ENCODE data around the gene CLIC5. TPM values are rescaled to one million over a fixed set of nuclear protein-coding genes. Genes with fewer than 3 reads are reported as not detected.

CLIC5 gene
- total and polyA plus RNA-seq, 9 donors: 8.5 to 15.4 (median 14.2) TPM

DNA sequence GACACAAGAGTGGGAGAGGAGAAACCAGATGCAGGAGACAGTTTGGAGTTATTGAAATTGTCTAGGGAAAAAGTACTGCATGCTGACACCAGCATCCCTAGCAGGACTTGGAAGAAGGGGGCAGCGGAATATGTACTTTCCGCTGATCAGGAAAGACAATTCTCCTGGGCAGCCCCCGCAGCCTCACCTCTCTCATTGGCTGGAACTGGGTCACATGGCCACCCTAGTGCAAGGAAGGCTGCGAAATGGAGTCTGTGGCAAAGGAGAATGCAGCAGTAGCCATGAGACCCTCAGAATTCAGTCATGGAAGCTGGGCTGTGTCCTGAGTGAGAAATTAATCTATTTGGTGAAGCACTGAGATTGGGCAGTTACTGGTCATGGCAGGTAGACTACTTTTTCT lies 131.3 kb downstream of the CLIC5 start:
- peaks cover 7% of the 10 kb centered on the region for H3K4me1 ChIP-seq (ENCODE audit: control insufficient read depth, insufficient read depth, low read length)
- H3K27ac ChIP-seq (ENCODE audit: low read length): no peak overlapping the region
- H3K4me3 ChIP-seq (ENCODE audit: low read length): no peak overlapping the region
- 100% methylated on average over 1 of the region's 4 CpGs for WGBS (ENCODE audit: insufficient coverage)
- DNase-seq: no peak
- H3K9me3 ChIP-seq (replicated peaks; ENCODE audit: control insufficient read depth, low read depth, low read length): no peaks in the 10 kb centered on the region
- no peaks in the 10 kb centered on the region for H3K36me3 ChIP-seq (ENCODE audit: control insufficient read depth, insufficient read depth, low read length)
- no peaks in the 10 kb centered on the region for H3K27me3 ChIP-seq (ENCODE audit: control insufficient read depth, insufficient read depth, low read length)

DNA sequence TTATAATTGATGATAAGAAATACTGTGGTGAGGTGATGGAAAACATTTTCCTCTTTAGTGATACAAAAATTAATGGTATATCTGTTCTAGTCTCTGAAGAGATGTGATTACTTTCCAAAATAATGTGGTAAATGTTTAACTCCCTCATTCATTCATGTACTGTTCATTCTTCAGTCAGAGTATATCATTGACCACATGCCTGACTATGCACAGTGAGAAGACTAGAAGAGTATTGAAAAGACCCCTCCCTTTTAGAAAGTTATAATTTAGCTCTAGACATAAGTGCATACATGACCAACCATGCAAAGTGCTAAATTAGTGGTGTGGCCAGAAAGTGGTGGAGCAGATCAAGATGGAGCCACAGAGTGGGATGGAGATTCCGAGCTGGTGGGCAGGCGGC lies 133.0 kb downstream of the CLIC5 start:
- no peaks in the 10 kb centered on the region for H3K9me3 ChIP-seq (replicated peaks; ENCODE audit: control insufficient read depth, low read depth, low read length)
- no peak overlapping the region for H3K4me3 ChIP-seq (ENCODE audit: low read length)
- H3K4me1 ChIP-seq (ENCODE audit: control insufficient read depth, insufficient read depth, low read length): peaks cover 7% of the 10 kb centered on the region
- DNase-seq: no peak
- H3K36me3 ChIP-seq (ENCODE audit: control insufficient read depth, insufficient read depth, low read length): no peaks in the 10 kb centered on the region
- H3K27ac ChIP-seq (ENCODE audit: low read length): no peak overlapping the region
- no peaks in the 10 kb centered on the region for H3K27me3 ChIP-seq (ENCODE audit: control insufficient read depth, insufficient read depth, low read length)
- no CpG with 5 or more reads among the region's 2 CpGs for WGBS (ENCODE audit: insufficient coverage)

- Histone ChIP-seq H3K27me3 (ENCODE audit: control insufficient read depth, insufficient read depth, low read length) (no peaks in the 10 kb centered on the region), H3K9me3 (replicated peaks; ENCODE audit: control insufficient read depth, low read depth, low read length) (no peaks in the 10 kb centered on the region), H3K36me3 (ENCODE audit: control insufficient read depth, insufficient read depth, low read length) (no peaks in the 10 kb centered on the region), H3K27ac (ENCODE audit: low read length) (no peak overlapping the region), H3K4me1 (ENCODE audit: control insufficient read depth, insufficient read depth, low read length) (peaks cover 7% of the 10 kb centered on the region), H3K4me3 (ENCODE audit: low read length) (no peak overlapping the region)
- 89% methylated on average over 1 of the region's 3 CpGs for WGBS (ENCODE audit: insufficient coverage)
- DNase-seq: no peak
Measured at GRCh38 chr6:45881705-45882467, 133.8 kb downstream of the CLIC5 start.

GRCh38 chr6:45880676-45881075 lies 135.0 kb downstream of the CLIC5 start:
- Histone ChIP-seq H3K27me3 (ENCODE audit: control insufficient read depth, insufficient read depth, low read length) (no peaks in the 10 kb centered on the region), H3K4me3 (ENCODE audit: low read length) (no peak overlapping the region), H3K9me3 (replicated peaks; ENCODE audit: control insufficient read depth, low read depth, low read length) (no peaks in the 10 kb centered on the region), H3K36me3 (ENCODE audit: control insufficient read depth, insufficient read depth, low read length) (no peaks in the 10 kb centered on the region), H3K27ac (ENCODE audit: low read length) (no peak overlapping the region), H3K4me1 (ENCODE audit: control insufficient read depth, insufficient read depth, low read length) (peaks cover 7% of the 10 kb centered on the region)
- peak; percentile 80 for DNase-seq
- WGBS (ENCODE audit: insufficient coverage): 35% methylated on average over 5 of the region's 6 CpGs

DNA sequence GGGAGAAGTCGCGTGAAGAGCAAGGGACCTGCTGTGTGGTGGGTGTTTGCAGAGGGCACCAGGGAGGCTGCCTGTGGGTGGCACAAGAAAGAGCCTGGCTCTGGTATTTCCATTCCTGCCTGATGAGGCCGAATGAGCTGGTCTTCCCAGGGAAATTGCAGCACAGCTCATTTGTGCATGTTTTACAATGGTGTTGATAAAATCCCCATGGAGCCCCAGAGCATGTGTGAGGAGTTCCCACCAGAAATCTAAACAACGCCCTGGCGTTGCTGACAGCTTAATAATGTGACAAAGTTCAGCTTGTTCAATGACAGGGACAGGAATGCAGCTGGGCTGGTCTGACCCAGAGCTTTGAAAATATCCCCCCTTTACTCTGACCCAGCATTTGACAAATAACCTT lies 135.5 kb downstream of the CLIC5 start:
- DNase-seq: peak; percentile 68
- peaks cover 7% of the 10 kb centered on the region for H3K4me1 ChIP-seq (ENCODE audit: control insufficient read depth, insufficient read depth, low read length)
- no peaks in the 10 kb centered on the region for H3K36me3 ChIP-seq (ENCODE audit: control insufficient read depth, insufficient read depth, low read length)

DNA sequence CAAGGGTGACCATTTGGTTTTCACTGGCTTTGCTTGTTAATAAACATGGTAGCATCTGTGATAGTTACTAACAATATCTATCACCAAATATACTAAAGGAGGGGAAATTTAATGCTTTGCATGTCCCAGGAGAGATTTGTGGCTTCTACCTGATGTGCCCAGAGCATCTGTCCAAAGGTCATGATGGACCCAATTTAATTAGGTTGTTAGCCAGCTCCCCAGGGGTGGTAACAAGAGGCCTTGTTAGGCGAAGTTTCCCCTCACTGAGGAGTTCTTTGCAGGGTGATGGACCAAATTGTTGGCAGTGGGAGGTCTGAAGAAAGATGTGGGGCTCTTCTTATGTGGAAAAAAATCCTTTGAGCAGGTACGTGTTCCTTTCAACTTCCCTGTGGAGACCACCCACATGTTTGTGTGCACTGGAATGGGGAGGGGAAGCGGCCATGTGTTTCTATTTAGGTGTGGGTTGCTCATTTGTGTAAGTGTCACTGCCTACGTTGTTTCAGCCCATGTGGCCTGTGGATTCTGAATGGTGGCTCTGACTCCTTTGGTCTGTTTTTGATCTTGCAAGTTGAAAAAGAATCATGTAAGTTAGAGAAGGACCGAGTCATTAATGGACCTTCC lies 137.6 kb downstream of the CLIC5 start:
- Histone ChIP-seq H3K4me1 (ENCODE audit: control insufficient read depth, insufficient read depth, low read length) (peaks cover 7% of the 10 kb centered on the region), H3K27me3 (ENCODE audit: control insufficient read depth, insufficient read depth, low read length) (no peaks in the 10 kb centered on the region), H3K4me3 (ENCODE audit: low read length) (no peak overlapping the region), H3K9me3 (replicated peaks; ENCODE audit: control insufficient read depth, low read depth, low read length) (no peaks in the 10 kb centered on the region), H3K36me3 (ENCODE audit: control insufficient read depth, insufficient read depth, low read length) (no peaks in the 10 kb centered on the region), H3K27ac (ENCODE audit: low read length) (no peak overlapping the region)
- DNase-seq: no peak
- 60% methylated on average over 3 of the region's 5 CpGs for WGBS (ENCODE audit: insufficient coverage)

More for the DNA sequence above, 135.5 kb downstream of the CLIC5 start:
- H3K27ac ChIP-seq (ENCODE audit: low read length): no peak overlapping the region
- no peak overlapping the region for H3K4me3 ChIP-seq (ENCODE audit: low read length)
- WGBS (ENCODE audit: insufficient coverage): 6% methylated on average over 3 of the region's 5 CpGs
- no peaks in the 10 kb centered on the region for H3K27me3 ChIP-seq (ENCODE audit: control insufficient read depth, insufficient read depth, low read length)
- H3K9me3 ChIP-seq (replicated peaks; ENCODE audit: control insufficient read depth, low read depth, low read length): no peaks in the 10 kb centered on the region

DNA sequence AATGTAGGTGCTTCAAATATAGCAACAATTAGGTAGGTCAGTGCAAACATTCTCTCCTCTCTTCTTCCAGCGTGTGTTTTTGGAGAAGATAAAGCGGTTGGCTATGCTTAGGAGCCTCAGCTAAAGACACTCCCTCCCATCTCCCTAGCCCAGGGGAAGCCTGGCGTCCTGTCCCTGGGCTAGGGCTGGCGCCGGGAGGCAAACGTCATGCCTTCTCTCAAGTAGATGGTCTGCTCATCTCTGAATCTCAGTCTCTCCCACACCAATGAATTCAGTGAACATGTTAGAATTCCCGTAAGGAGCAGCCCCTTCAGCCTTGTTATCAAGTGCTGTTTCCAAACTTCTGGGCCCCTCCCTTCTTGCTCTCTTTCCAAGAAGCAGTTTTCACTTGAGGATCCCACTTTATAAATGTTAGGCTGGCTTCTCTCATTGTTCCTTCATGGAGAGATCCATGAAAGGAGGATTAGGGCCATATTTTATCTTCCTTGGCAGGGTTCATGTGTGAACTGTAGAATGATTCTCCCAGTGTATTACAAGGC lies 142.8 kb downstream of the CLIC5 start:
- peak; percentile 72 for DNase-seq

GRCh38 chr6:45870531-45870930 lies 145.1 kb downstream of the CLIC5 start:
- no peaks in the 10 kb centered on the region for H3K4me1 ChIP-seq (ENCODE audit: control insufficient read depth, insufficient read depth, low read length)
- no peaks in the 10 kb centered on the region for H3K9me3 ChIP-seq (replicated peaks; ENCODE audit: control insufficient read depth, low read depth, low read length)
- no peaks in the 10 kb centered on the region for H3K27me3 ChIP-seq (ENCODE audit: control insufficient read depth, insufficient read depth, low read length)
- H3K27ac ChIP-seq (ENCODE audit: low read length): no peak overlapping the region
- H3K4me3 ChIP-seq (ENCODE audit: low read length): no peak overlapping the region
- peak; percentile 59 for DNase-seq
- no CpG with 5 or more reads among the region's 4 CpGs for WGBS (ENCODE audit: insufficient coverage)
- no peaks in the 10 kb centered on the region for H3K36me3 ChIP-seq (ENCODE audit: control insufficient read depth, insufficient read depth, low read length)

More for the DNA sequence above, 142.8 kb downstream of the CLIC5 start:
- no peak overlapping the region for H3K27ac ChIP-seq (ENCODE audit: low read length)
- H3K4me3 ChIP-seq (ENCODE audit: low read length): no peak overlapping the region
- H3K4me1 ChIP-seq (ENCODE audit: control insufficient read depth, insufficient read depth, low read length): no peaks in the 10 kb centered on the region
- no peaks in the 10 kb centered on the region for H3K9me3 ChIP-seq (replicated peaks; ENCODE audit: control insufficient read depth, low read depth, low read length)
- H3K36me3 ChIP-seq (ENCODE audit: control insufficient read depth, insufficient read depth, low read length): no peaks in the 10 kb centered on the region
- WGBS (ENCODE audit: insufficient coverage): 55% methylated on average over 5 of the region's 7 CpGs
- H3K27me3 ChIP-seq (ENCODE audit: control insufficient read depth, insufficient read depth, low read length): no peaks in the 10 kb centered on the region

GRCh38 chr6:45864651-45865050 lies 151.0 kb downstream of the CLIC5 start:
- Histone ChIP-seq H3K27me3 (ENCODE audit: control insufficient read depth, insufficient read depth, low read length) (no peaks in the 10 kb centered on the region), H3K36me3 (ENCODE audit: control insufficient read depth, insufficient read depth, low read length) (no peaks in the 10 kb centered on the region), H3K9me3 (replicated peaks; ENCODE audit: control insufficient read depth, low read depth, low read length) (no peaks in the 10 kb centered on the region), H3K4me1 (ENCODE audit: control insufficient read depth, insufficient read depth, low read length) (no peaks in the 10 kb centered on the region), H3K4me3 (ENCODE audit: low read length) (no peak overlapping the region), H3K27ac (ENCODE audit: low read length) (no peak overlapping the region)
- no peak for DNase-seq
- no CpG with 5 or more reads among the region's 2 CpGs for WGBS (ENCODE audit: insufficient coverage)

DNA sequence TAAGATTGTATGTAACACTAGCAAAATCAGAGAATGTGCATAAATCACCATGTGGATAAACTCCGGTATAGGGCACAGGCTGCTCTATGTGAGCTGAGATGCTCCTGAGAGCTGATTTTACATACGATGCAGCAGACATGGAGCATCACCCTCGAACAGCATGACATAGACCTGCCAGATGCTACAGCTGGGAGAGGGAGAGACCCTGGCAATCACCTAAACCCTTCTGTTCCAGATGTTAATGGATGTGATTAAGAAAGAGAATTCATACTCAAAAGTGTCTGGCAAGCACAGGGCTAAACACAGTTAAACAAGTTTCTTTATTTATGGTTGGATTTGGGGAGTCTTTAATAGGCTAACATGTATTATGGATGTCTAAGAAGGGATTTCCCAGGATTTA lies 157.0 kb downstream of the CLIC5 start:
- Histone ChIP-seq H3K9me3 (replicated peaks; ENCODE audit: control insufficient read depth, low read depth, low read length) (no peaks in the 10 kb centered on the region), H3K4me1 (ENCODE audit: control insufficient read depth, insufficient read depth, low read length) (no peaks in the 10 kb centered on the region), H3K27me3 (ENCODE audit: control insufficient read depth, insufficient read depth, low read length) (no peaks in the 10 kb centered on the region), H3K36me3 (ENCODE audit: control insufficient read depth, insufficient read depth, low read length) (no peaks in the 10 kb centered on the region), H3K4me3 (ENCODE audit: low read length) (no peak overlapping the region), H3K27ac (ENCODE audit: low read length) (no peak overlapping the region)
- peak; percentile 54 for DNase-seq
- WGBS (ENCODE audit: insufficient coverage): 39% methylated on average over 3 of the region's 3 CpGs

Measured in muscle of leg (tissue), 11 donors.